Natural killer cell (primary cell): ENCODE measurements around the gene RAB3IL1. TPM values are rescaled to one million over a fixed set of nuclear protein-coding genes. Genes with fewer than 3 reads are reported as not detected.

Experiments used
- ATAC-seq, 3 donors: fragments of 150-1000 bp in 2 of 3; fragments of 200-7000 bp in 1 of 3; cut with Tn5 transposase; 1 replicate in 1 of 3; 2 replicates in 2 of 3; pipeline ENCODE4 v1.10.0; 2021; ENCODE audit warnings: mild to moderate bottlenecking in 2 of 3, moderate library complexity in 2 of 3
- DNase-seq, 2 donors: peaks; one replicate each; pipeline versions ENCODE4 v3.0.0 to v3.0.0-alpha.2; 2013 to 2021; ENCODE audit warnings: mixed read lengths in 1 of 2
- H3K27ac ChIP-seq: one replicate; pipeline ENCODE4 v1.5.1; 2013; ENCODE audit warnings: mild to moderate bottlenecking, low read length
- H3K27me3 ChIP-seq: one replicate; pipeline ENCODE4 v1.6.1; 2013; ENCODE audit warnings: low read length; ENCODE audit not compliant: control insufficient read depth, insufficient read depth
- H3K36me3 ChIP-seq: one replicate; pipeline ENCODE4 v1.6.1; 2013; ENCODE audit warnings: low read length; ENCODE audit not compliant: control insufficient read depth, insufficient read depth
- H3K4me1 ChIP-seq: one replicate; pipeline ENCODE4 v1.6.1; 2013; ENCODE audit warnings: low read length; ENCODE audit not compliant: control insufficient read depth, insufficient read depth
- H3K4me3 ChIP-seq: one replicate; pipeline ENCODE4 v1.5.1; 2013; ENCODE audit warnings: low read length
- H3K9me3 ChIP-seq: one replicate; pipeline ENCODE4 v1.6.1; 2013; ENCODE audit warnings: low read length; ENCODE audit not compliant: control insufficient read depth, insufficient read depth
- H3K27ac Mint-ChIP-seq, 2 donors: one replicate each; pipeline ENCODE4 v1.8.0; 2022; ENCODE audit warnings: mild to moderate bottlenecking in 2 of 2, mixed read lengths in 2 of 2, moderate library complexity in 1 of 2
- H3K27me3 Mint-ChIP-seq, 2 donors: one replicate each; pipeline ENCODE4 v1.8.0; 2022; ENCODE audit warnings: low read depth in 2 of 2, mixed read lengths in 2 of 2
- H3K36me3 Mint-ChIP-seq: one replicate; pipeline ENCODE4 v1.8.0; 2022; ENCODE audit warnings: mixed read lengths
- H3K4me1 Mint-ChIP-seq, 2 donors: one replicate each; pipeline ENCODE4 v1.8.0; 2022; ENCODE audit warnings: mixed read lengths in 2 of 2
- H3K4me3 Mint-ChIP-seq: one replicate; pipeline ENCODE4 v1.8.0; 2022; ENCODE audit warnings: mild to moderate bottlenecking, moderate library complexity, mixed read lengths
- H3K9me3 Mint-ChIP-seq, 2 donors: one replicate each; pipeline ENCODE4 v1.8.0; 2022; ENCODE audit warnings: mixed read lengths in 2 of 2
- CTCF ChIP-seq: fragments of 200-600 bp; IDR thresholded peaks from one replicate; pipeline ENCODE4 v1.8.0; 2022; ENCODE audit warnings: antibody characterized with exemption
- WGBS: methylation state at CpG from one replicate; pipeline ENCODE4 v1.1.7; 2013; ENCODE audit warnings: missing lambda C conversion rate; ENCODE audit not compliant: insufficient coverage; 5-methylcytosine and 5-hydroxymethylcytosine counted together
- intact Hi-C: fragments of 100-400 bp; cut with micrococcal nuclease; formaldehyde crosslinking; loops from one replicate; pipeline ENCODE4 v1.14.2; 2022
- total RNA-seq, 4 donors: library from RNA; stranded (reverse); fragments of 120-200 nt in 1 of 4; gene quantifications; one replicate each; pipeline versions ENCODE4 v1.2.3 to v1.2.4, GENCODE V29; 2013 to 2022

The RAB3IL1 gene
- total RNA-seq, 3 donors from 2014 or later (not counting 1 experiment from before 2014, with no cell fraction given) = not detected

GRCh38 chr11:61880454-61880853 is 36.9 kb downstream of the RAB3IL1 start:
- no peaks in the 10 kb centered on the region for H3K27me3 ChIP-seq
- intact Hi-C loops = no loop called here
- Mint-ChIP-seq H3K36me3 (no peaks in the 10 kb centered on the region), H3K27ac (no peak overlapping the region), H3K27me3 (no peaks in the 10 kb centered on the region), H3K4me1 (peaks cover 0 to 8% of the 10 kb centered on the region in 2 donors), H3K4me3 (no peak overlapping the region), H3K9me3 (no peaks in the 10 kb centered on the region)
- H3K36me3 ChIP-seq = no peaks in the 10 kb centered on the region
- 74% methylated on average over 6 of the region's 6 CpGs for WGBS
- H3K4me3 ChIP-seq = no peak overlapping the region
- no peak overlapping the region for H3K27ac ChIP-seq
- H3K9me3 ChIP-seq = no peaks in the 10 kb centered on the region
- ATAC-seq (no peak), DNase-seq (no peak)
- peaks cover 7% of the 10 kb centered on the region for H3K4me1 ChIP-seq
- no peak for TF ChIP-seq CTCF

- no peaks in the 10 kb centered on the region for H3K9me3 Mint-ChIP-seq
- no peaks in the 10 kb centered on the region for H3K27me3 Mint-ChIP-seq
- H3K36me3 Mint-ChIP-seq = no peaks in the 10 kb centered on the region
- H3K27ac ChIP-seq = no peak overlapping the region
- no peak overlapping the region for H3K27ac Mint-ChIP-seq
- no peaks in the 10 kb centered on the region for H3K27me3 ChIP-seq
- H3K4me1 Mint-ChIP-seq = peaks cover 0 to 8% of the 10 kb centered on the region in 2 donors
- H3K4me3 Mint-ChIP-seq = no peak overlapping the region
- no peak for TF ChIP-seq CTCF
- no peaks in the 10 kb centered on the region for H3K9me3 ChIP-seq
- no peak overlapping the region for H3K4me3 ChIP-seq
- H3K4me1 ChIP-seq = peaks cover 7% of the 10 kb centered on the region
- DNase-seq (no peak), ATAC-seq (no peak)
- 74% methylated on average over 11 of the region's 11 CpGs for WGBS
- no peaks in the 10 kb centered on the region for H3K36me3 ChIP-seq
- intact Hi-C loops = no loop called here
These were observed 37.3 kb downstream of the RAB3IL1 start for GRCh38 chr11:61880031-61880430.

GRCh38 chr11:61879152-61879551 is 38.2 kb downstream of the RAB3IL1 start:
- Mint-ChIP-seq H3K4me3 (no peak overlapping the region), H3K27me3 (no peaks in the 10 kb centered on the region), H3K27ac (no peak overlapping the region), H3K9me3 (no peaks in the 10 kb centered on the region), H3K36me3 (no peaks in the 10 kb centered on the region), H3K4me1 (peaks cover 0 to 8% of the 10 kb centered on the region in 2 donors)
- TF ChIP-seq CTCF = no peak
- no peaks in the 10 kb centered on the region for H3K27me3 ChIP-seq
- H3K36me3 ChIP-seq = no peaks in the 10 kb centered on the region
- no peak overlapping the region for H3K27ac ChIP-seq
- intact Hi-C loops = no loop called here
- DNase-seq (no peak), ATAC-seq (no peak)
- 87% methylated on average over 3 of the region's 7 CpGs for WGBS
- peaks cover 7% of the 10 kb centered on the region for H3K4me1 ChIP-seq
- H3K9me3 ChIP-seq = no peaks in the 10 kb centered on the region
- no peak overlapping the region for H3K4me3 ChIP-seq

GRCh38 chr11:61875698-61876097 is 41.7 kb downstream of the RAB3IL1 start:
- Histone ChIP-seq H3K9me3 (no peaks in the 10 kb centered on the region), H3K36me3 (no peaks in the 10 kb centered on the region), H3K4me3 (no peak overlapping the region), H3K4me1 (peaks cover 12% of the 10 kb centered on the region), H3K27ac (no peak overlapping the region), H3K27me3 (no peaks in the 10 kb centered on the region)
- Mint-ChIP-seq H3K4me1 (peaks cover 6 to 7% of the 10 kb centered on the region in 2 donors), H3K9me3 (no peaks in the 10 kb centered on the region), H3K4me3 (no peak overlapping the region), H3K27me3 (no peaks in the 10 kb centered on the region), H3K27ac (no peak overlapping the region), H3K36me3 (no peaks in the 10 kb centered on the region)
- no peak for DNase-seq
- no peak for TF ChIP-seq CTCF
- intact Hi-C loops = no loop called here
- 96% methylated on average over 12 of the region's 14 CpGs for WGBS
- ATAC-seq = no peak
